Measurements from ENCODE around the gene KCNG4. TPM values are rescaled to one million over a fixed set of nuclear protein-coding genes. Genes with fewer than 3 reads are reported as not detected.

KCNG4 gene
- total and polyA plus RNA-seq, 4 donors, result not detected

DNA sequence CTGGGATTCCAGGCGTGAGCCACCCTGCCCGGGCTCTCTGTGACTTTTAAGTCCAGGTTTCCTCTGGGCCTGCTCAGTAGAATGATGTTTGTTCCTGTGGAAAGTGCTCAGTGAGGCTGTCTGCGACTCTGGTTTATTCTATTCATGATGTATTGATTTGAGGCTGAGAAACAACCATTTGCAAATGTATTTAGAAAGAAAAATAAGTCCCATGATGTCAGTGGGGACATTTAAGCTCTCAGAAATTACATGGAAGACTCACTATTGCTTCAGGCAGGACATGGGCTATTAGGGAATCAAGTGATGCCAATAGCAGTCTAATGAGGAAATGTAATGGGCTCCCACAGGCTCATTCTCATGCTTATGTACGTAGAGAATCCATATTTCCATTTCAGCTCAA, 22.2 kb upstream of the KCNG4 start (continued):
- TF ChIP-seq RAD21 (IDR thresholded peaks at IDR 0.05) (no peak), NR2F2 (IDR thresholded peaks at IDR 0.05) (no peak)

DNA sequence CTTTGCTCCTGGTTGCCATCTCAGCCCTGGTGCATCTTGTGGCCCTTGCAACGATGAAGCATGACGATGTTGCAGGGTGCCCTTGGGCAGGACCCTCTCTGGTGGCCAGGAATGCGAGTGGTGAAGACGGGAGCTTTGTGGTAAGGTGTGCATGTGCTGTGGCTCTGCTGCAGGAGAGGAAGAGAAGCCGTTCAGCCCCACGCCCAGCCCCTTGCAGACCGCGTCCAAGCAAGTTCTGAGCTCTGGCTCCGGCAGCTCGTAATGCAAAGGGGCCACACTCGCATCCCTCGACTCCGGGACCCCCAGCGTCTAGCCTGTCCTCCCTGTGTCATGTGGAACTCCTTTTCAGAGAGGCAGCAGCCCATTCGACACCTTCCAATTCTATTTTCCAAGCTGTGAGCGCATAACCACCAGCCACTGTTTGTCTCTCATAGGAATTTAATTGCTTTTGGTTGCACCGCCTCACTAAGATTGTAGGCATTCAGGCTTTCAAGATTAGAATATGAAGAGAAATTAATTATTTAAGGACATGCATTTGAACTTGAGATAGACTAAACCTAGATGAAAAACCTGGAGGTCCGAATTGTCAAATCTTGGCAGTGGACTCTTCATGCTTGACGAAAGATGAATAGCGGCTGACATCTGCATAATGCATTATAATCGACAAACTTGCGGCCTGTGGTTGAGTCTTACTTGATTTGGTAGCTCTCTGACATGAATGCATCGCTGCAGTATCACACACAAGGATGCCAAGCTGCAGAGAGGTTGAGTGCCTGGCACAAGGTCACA, 21.1 kb upstream of the KCNG4 start:
- H3K9me3 ChIP-seq (ENCODE audit: control insufficient read depth in 4 of 4, low read length in 3 of 4), result peaks cover 0 to 3% (median 0%) of the 10 kb centered on the region in 4 donors
- no peak for DNase-seq (ENCODE audit: low spot score)
- 82% methylated on average over 23 of the region's 23 CpGs for WGBS
- no peaks in the 10 kb centered on the region for H3K36me3 ChIP-seq (ENCODE audit: control insufficient read depth in 4 of 4, insufficient read depth in 3 of 4, low read depth in 1 of 4, low read length in 3 of 4)
- H3K27ac ChIP-seq (ENCODE audit: low read depth in 1 of 2, low read length in 2 of 2), result no peak overlapping the region
- no peak overlapping the region for H3K4me3 ChIP-seq (ENCODE audit: low read depth in 1 of 3, low read length in 3 of 3)
- H3K9ac ChIP-seq (ENCODE audit: low read depth in 1 of 2, low read length in 2 of 2), result no peak overlapping the region
- H3K4me1 ChIP-seq (ENCODE audit: control insufficient read depth in 4 of 4, insufficient read depth in 4 of 4, low read length in 3 of 4), result no peaks in the 10 kb centered on the region
- TF ChIP-seq YY1 (IDR thresholded peaks at IDR 0.05), result no peak
- H3K27me3 ChIP-seq (ENCODE audit: control insufficient read depth in 4 of 4, insufficient read depth in 4 of 4, low read length in 3 of 4), result peaks cover 0 to 2% (median 0%) of the 10 kb centered on the region in 4 donors

DNA sequence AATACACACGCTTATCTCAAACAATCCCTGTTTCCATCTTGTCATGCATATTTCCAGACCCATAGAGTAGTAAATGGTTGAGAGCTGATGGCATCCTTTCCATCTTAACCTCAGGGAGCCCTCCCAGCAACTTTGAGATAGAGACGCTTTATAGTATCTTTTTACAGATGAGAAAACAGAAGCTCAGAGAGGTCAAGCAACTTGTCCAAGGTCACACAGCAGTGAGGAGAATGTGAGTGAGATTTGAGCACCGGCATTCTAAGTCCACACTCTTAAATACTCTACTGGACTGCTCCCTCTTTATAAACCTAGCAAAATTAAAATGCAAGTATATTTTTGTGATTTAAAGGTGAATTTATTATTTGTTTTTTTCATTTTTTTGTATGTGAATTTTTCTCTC, 19.9 kb upstream of the KCNG4 start:
- H3K36me3 ChIP-seq (ENCODE audit: control insufficient read depth in 4 of 4, insufficient read depth in 3 of 4, low read depth in 1 of 4, low read length in 3 of 4), result no peaks in the 10 kb centered on the region
- DNase-seq (ENCODE audit: low spot score), result no peak
- H3K4me1 ChIP-seq (ENCODE audit: control insufficient read depth in 4 of 4, insufficient read depth in 4 of 4, low read length in 3 of 4), result no peaks in the 10 kb centered on the region
- H3K4me3 ChIP-seq (ENCODE audit: low read depth in 1 of 3, low read length in 3 of 3), result no peak overlapping the region
- peaks cover 0 to 2% (median 0%) of the 10 kb centered on the region in 4 donors for H3K27me3 ChIP-seq (ENCODE audit: control insufficient read depth in 4 of 4, insufficient read depth in 4 of 4, low read length in 3 of 4)
- 88% methylated on average over 3 of the region's 3 CpGs for WGBS
- TF ChIP-seq, protein P1, sequence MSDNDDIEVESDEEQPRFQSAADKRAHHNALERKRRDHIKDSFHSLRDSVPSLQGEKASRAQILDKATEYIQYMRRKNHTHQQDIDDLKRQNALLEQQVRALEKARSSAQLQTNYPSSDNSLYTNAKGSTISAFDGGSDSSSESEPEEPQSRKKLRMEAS (IDR thresholded peaks at IDR 0.05), result no peak
- TF ChIP-seq, protein P2, sequence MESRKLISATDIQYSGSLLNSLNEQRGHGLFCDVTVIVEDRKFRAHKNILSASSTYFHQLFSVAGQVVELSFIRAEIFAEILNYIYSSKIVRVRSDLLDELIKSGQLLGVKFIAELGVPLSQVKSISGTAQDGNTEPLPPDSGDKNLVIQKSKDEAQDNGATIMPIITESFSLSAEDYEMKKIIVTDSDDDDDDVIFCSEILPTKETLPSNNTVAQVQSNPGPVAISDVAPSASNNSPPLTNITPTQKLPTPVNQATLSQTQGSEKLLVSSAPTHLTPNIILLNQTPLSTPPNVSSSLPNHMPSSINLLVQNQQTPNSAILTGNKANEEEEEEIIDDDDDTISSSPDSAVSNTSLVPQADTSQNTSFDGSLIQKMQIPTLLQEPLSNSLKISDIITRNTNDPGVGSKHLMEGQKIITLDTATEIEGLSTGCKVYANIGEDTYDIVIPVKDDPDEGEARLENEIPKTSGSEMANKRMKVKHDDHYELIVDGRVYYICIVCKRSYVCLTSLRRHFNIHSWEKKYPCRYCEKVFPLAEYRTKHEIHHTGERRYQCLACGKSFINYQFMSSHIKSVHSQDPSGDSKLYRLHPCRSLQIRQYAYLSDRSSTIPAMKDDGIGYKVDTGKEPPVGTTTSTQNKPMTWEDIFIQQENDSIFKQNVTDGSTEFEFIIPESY (IDR thresholded peaks at IDR 0.05), result no peak
- TF ChIP-seq NR2F2 (IDR thresholded peaks at IDR 0.05) (no peak), FOXA1 (IDR thresholded peaks at IDR 0.05) (no peak), RXRA (IDR thresholded peaks at IDR 0.05) (no peak), SP1 (IDR thresholded peaks at IDR 0.05) (no peak), HNF4A (conservative IDR thresholded peaks at IDR 0.05) (no peak), TAF1 (conservative IDR thresholded peaks at IDR 0.05) (no peak), HNF4G (IDR thresholded peaks at IDR 0.05) (no peak), YY1 (IDR thresholded peaks at IDR 0.05) (no peak), JUND (IDR thresholded peaks at IDR 0.05) (no peak)
- TF ChIP-seq, protein P3, sequence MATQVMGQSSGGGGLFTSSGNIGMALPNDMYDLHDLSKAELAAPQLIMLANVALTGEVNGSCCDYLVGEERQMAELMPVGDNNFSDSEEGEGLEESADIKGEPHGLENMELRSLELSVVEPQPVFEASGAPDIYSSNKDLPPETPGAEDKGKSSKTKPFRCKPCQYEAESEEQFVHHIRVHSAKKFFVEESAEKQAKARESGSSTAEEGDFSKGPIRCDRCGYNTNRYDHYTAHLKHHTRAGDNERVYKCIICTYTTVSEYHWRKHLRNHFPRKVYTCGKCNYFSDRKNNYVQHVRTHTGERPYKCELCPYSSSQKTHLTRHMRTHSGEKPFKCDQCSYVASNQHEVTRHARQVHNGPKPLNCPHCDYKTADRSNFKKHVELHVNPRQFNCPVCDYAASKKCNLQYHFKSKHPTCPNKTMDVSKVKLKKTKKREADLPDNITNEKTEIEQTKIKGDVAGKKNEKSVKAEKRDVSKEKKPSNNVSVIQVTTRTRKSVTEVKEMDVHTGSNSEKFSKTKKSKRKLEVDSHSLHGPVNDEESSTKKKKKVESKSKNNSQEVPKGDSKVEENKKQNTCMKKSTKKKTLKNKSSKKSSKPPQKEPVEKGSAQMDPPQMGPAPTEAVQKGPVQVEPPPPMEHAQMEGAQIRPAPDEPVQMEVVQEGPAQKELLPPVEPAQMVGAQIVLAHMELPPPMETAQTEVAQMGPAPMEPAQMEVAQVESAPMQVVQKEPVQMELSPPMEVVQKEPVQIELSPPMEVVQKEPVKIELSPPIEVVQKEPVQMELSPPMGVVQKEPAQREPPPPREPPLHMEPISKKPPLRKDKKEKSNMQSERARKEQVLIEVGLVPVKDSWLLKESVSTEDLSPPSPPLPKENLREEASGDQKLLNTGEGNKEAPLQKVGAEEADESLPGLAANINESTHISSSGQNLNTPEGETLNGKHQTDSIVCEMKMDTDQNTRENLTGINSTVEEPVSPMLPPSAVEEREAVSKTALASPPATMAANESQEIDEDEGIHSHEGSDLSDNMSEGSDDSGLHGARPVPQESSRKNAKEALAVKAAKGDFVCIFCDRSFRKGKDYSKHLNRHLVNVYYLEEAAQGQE (IDR thresholded peaks at IDR 0.05), result no peak
- TF ChIP-seq, protein P4, sequence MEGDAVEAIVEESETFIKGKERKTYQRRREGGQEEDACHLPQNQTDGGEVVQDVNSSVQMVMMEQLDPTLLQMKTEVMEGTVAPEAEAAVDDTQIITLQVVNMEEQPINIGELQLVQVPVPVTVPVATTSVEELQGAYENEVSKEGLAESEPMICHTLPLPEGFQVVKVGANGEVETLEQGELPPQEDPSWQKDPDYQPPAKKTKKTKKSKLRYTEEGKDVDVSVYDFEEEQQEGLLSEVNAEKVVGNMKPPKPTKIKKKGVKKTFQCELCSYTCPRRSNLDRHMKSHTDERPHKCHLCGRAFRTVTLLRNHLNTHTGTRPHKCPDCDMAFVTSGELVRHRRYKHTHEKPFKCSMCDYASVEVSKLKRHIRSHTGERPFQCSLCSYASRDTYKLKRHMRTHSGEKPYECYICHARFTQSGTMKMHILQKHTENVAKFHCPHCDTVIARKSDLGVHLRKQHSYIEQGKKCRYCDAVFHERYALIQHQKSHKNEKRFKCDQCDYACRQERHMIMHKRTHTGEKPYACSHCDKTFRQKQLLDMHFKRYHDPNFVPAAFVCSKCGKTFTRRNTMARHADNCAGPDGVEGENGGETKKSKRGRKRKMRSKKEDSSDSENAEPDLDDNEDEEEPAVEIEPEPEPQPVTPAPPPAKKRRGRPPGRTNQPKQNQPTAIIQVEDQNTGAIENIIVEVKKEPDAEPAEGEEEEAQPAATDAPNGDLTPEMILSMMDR (IDR thresholded peaks at IDR 0.05; ENCODE audit: low read depth, low read length, missing input control), result no peak
- no peak overlapping the region for H3K9ac ChIP-seq (ENCODE audit: low read depth in 1 of 2, low read length in 2 of 2)
- H3K9me3 ChIP-seq (ENCODE audit: control insufficient read depth in 4 of 4, low read length in 3 of 4), result peaks cover 0 to 3% (median 1%) of the 10 kb centered on the region in 4 donors
- no peak overlapping the region for H3K27ac ChIP-seq (ENCODE audit: low read depth in 1 of 2, low read length in 2 of 2)

All from liver (tissue), 9 donors.